HL-60 (cell line): Measurements from ENCODE around the gene HAVCR1.
"Not testable (repeated sequence)": the region's sequence is repeated elsewhere in the genome, so short reads cannot be mapped to it uniquely, and the experiment has no call there.

ENCODE experiments used
- DNase-seq, 2 experiments: peaks; one replicate each; pipeline ENCODE4 v3.0.0-alpha.2; 2010 to 2020; ENCODE audit warnings: low read depth in 1 of 2, low spot score in 1 of 2
- H3K27ac ChIP-seq: fragments of 250-450 bp; sonication (Bioruptor Pico); replicated peaks from 2 replicates; pipeline ENCODE4 v1.5.1; 2020; ENCODE audit warnings: mild to moderate bottlenecking, moderate library complexity
- H3K27me3 ChIP-seq: fragments of 250-450 bp; sonication (Bioruptor Pico); 2 replicates; pipeline ENCODE4 v1.5.1; 2021; ENCODE audit warnings: mild to moderate bottlenecking, moderate library complexity; ENCODE audit not compliant: insufficient read depth, poor library complexity, severe bottlenecking
- H3K4me3 ChIP-seq: replicated peaks from 2 replicates; pipeline ENCODE4 v1.5.1; 2011; ENCODE audit warnings: mild to moderate bottlenecking, control low read depth, low read length; ENCODE audit not compliant: insufficient read depth
- CTCF ChIP-seq: IDR thresholded peaks from one replicate; pipeline ENCODE4 v1.5.1; 2011; ENCODE audit warnings: low read length, control low read depth, inconsistent platforms; ENCODE audit not compliant: insufficient read depth
- GABPA ChIP-seq: IDR thresholded peaks from 2 replicates; pipeline ENCODE4 v1.6.1; 2012; ENCODE audit warnings: low read depth
- POLR2AphosphoS5 ChIP-seq: IDR thresholded peaks from 2 replicates; pipeline ENCODE4 v1.6.1; 2012; ENCODE audit warnings: low read depth
- REST ChIP-seq: IDR thresholded peaks from 2 replicates; pipeline ENCODE4 v1.6.1; 2012; ENCODE audit warnings: low read depth; ENCODE audit not compliant: insufficient replicate concordance
- SPI1 ChIP-seq: IDR thresholded peaks from 2 replicates; pipeline ENCODE4 v1.6.1; 2012; ENCODE audit warnings: low read depth, mild to moderate bottlenecking, borderline replicate concordance

Gene HAVCR1

GRCh38 chr5:157049605-157050004, 9.3 kb downstream of the HAVCR1 start:
- H3K27me3 ChIP-seq: no peaks in the 10 kb centered on the region
- TF ChIP-seq REST: no peak
- no peak for TF ChIP-seq SPI1
- TF ChIP-seq CTCF: no peak
- no peak for TF ChIP-seq GABPA
- TF ChIP-seq POLR2AphosphoS5: no peak
- no peak overlapping the region for H3K4me3 ChIP-seq
- no peak overlapping the region for H3K27ac ChIP-seq
- no peak for DNase-seq

GRCh38 chr5:157047898-157048297, 11.0 kb downstream of the HAVCR1 start:
- TF ChIP-seq POLR2AphosphoS5 (no peak), CTCF (no peak), GABPA (no peak), SPI1 (no peak)
- Histone ChIP-seq H3K4me3 (no peak overlapping the region), H3K27me3 (no peaks in the 10 kb centered on the region), H3K27ac (no peak overlapping the region)
- no peak for DNase-seq

- H3K27ac ChIP-seq, DNase-seq, H3K4me3 ChIP-seq, H3K27me3 ChIP-seq: not testable (repeated sequence)
Measured at GRCh38 chr5:157047016-157047415, 11.9 kb downstream of the HAVCR1 start.

- Histone ChIP-seq H3K27ac (no peak overlapping the region), H3K4me3 (no peak overlapping the region), H3K27me3 (no peaks in the 10 kb centered on the region)
- DNase-seq: no peak
- TF ChIP-seq CTCF (no peak), POLR2AphosphoS5 (no peak), GABPA (no peak), SPI1 (no peak), REST (no peak)
Measured at GRCh38 chr5:157046041-157046440, 12.9 kb downstream of the HAVCR1 start.
